ENCODE data around the gene SPRYD3.

SPRYD3 gene

GRCh38 chr12:53079226-53080117, at the start of gene SPRYD3:
SPRYD3 (minus strand) TSS chr12:53079390; CDS start chr12:53079333, 57 bp downstream.
- no peaks in the 10 kb centered on the region for H3K27me3 ChIP-seq (ENCODE audit: control insufficient read depth in 1 of 2, insufficient read depth in 2 of 2, low read length in 2 of 2)
- H3K9ac ChIP-seq (ENCODE audit: low read length), result peak within 1 kb of the TSS; percentile 54
- no peaks in the 10 kb centered on the region for H3K9me3 ChIP-seq (ENCODE audit: low read length)
- H3K36me3 ChIP-seq (ENCODE audit: insufficient read depth, low read length), result peaks cover 27% of the 10 kb centered on the region
- H3K27ac ChIP-seq (ENCODE audit: low read depth, low read length), result peak within 1 kb of the TSS; percentile 89
- H3K4me3 ChIP-seq (ENCODE audit: low read depth in 1 of 2, low read length in 2 of 2), result peak within 1 kb of the TSS; percentile 74 to 84
- peaks cover 11% of the 10 kb centered on the region for H3K4me1 ChIP-seq (ENCODE audit: insufficient read depth, low read length)

- Histone ChIP-seq H3K36me3 (ENCODE audit: insufficient read depth, low read length) (no peaks in the 10 kb centered on the region), H3K9ac (ENCODE audit: low read length) (no peak overlapping the region), H3K4me3 (ENCODE audit: low read depth in 1 of 2, low read length in 2 of 2) (no peak overlapping the region), H3K4me1 (ENCODE audit: insufficient read depth, low read length) (no peaks in the 10 kb centered on the region), H3K9me3 (ENCODE audit: low read length) (no peaks in the 10 kb centered on the region), H3K27ac (ENCODE audit: low read depth, low read length) (no peak overlapping the region), H3K27me3 (ENCODE audit: control insufficient read depth in 1 of 2, insufficient read depth in 2 of 2, low read length in 2 of 2) (no peaks in the 10 kb centered on the region)
Measured at GRCh38 chr12:53127169-53127568, 48.0 kb upstream of the SPRYD3 start.

- Histone ChIP-seq H3K36me3 (ENCODE audit: insufficient read depth, low read length) (no peaks in the 10 kb centered on the region), H3K27ac (ENCODE audit: low read depth, low read length) (no peak overlapping the region), H3K9me3 (ENCODE audit: low read length) (no peaks in the 10 kb centered on the region), H3K27me3 (ENCODE audit: control insufficient read depth in 1 of 2, insufficient read depth in 2 of 2, low read length in 2 of 2) (no peaks in the 10 kb centered on the region), H3K4me3 (ENCODE audit: low read depth in 1 of 2, low read length in 2 of 2) (no peak overlapping the region), H3K9ac (ENCODE audit: low read length) (no peak overlapping the region), H3K4me1 (ENCODE audit: insufficient read depth, low read length) (no peaks in the 10 kb centered on the region)
Measured at GRCh38 chr12:53124352-53124723, 45.1 kb upstream of the SPRYD3 start.

- Histone ChIP-seq H3K4me1 (ENCODE audit: insufficient read depth, low read length) (no peaks in the 10 kb centered on the region), H3K27ac (ENCODE audit: low read depth, low read length) (no peak overlapping the region), H3K27me3 (ENCODE audit: control insufficient read depth in 1 of 2, insufficient read depth in 2 of 2, low read length in 2 of 2) (no peaks in the 10 kb centered on the region), H3K4me3 (ENCODE audit: low read depth in 1 of 2, low read length in 2 of 2) (no peak overlapping the region), H3K36me3 (ENCODE audit: insufficient read depth, low read length) (no peaks in the 10 kb centered on the region), H3K9me3 (ENCODE audit: low read length) (no peaks in the 10 kb centered on the region), H3K9ac (ENCODE audit: low read length) (no peak overlapping the region)
Measured at GRCh38 chr12:53123578-53124351, 44.6 kb upstream of the SPRYD3 start.

GRCh38 chr12:53122961-53123468, 43.8 kb upstream of the SPRYD3 start:
- Histone ChIP-seq H3K9me3 (ENCODE audit: low read length) (no peaks in the 10 kb centered on the region), H3K4me3 (ENCODE audit: low read depth in 1 of 2, low read length in 2 of 2) (no peak overlapping the region), H3K9ac (ENCODE audit: low read length) (no peak overlapping the region), H3K4me1 (ENCODE audit: insufficient read depth, low read length) (no peaks in the 10 kb centered on the region), H3K27me3 (ENCODE audit: control insufficient read depth in 1 of 2, insufficient read depth in 2 of 2, low read length in 2 of 2) (no peaks in the 10 kb centered on the region), H3K27ac (ENCODE audit: low read depth, low read length) (no peak overlapping the region), H3K36me3 (ENCODE audit: insufficient read depth, low read length) (no peaks in the 10 kb centered on the region)

GRCh38 chr12:53120685-53121525, 41.7 kb upstream of the SPRYD3 start:
- Histone ChIP-seq H3K4me3 (ENCODE audit: low read depth in 1 of 2, low read length in 2 of 2) (no peak overlapping the region), H3K27me3 (ENCODE audit: control insufficient read depth in 1 of 2, insufficient read depth in 2 of 2, low read length in 2 of 2) (no peaks in the 10 kb centered on the region), H3K9ac (ENCODE audit: low read length) (no peak overlapping the region), H3K4me1 (ENCODE audit: insufficient read depth, low read length) (no peaks in the 10 kb centered on the region), H3K36me3 (ENCODE audit: insufficient read depth, low read length) (no peaks in the 10 kb centered on the region), H3K9me3 (ENCODE audit: low read length) (no peaks in the 10 kb centered on the region), H3K27ac (ENCODE audit: low read depth, low read length) (no peak overlapping the region)

GRCh38 chr12:53118751-53119300, 39.6 kb upstream of the SPRYD3 start:
- H3K4me3 ChIP-seq (ENCODE audit: low read depth in 1 of 2, low read length in 2 of 2), result no peak overlapping the region
- H3K4me1 ChIP-seq (ENCODE audit: insufficient read depth, low read length), result no peaks in the 10 kb centered on the region
- no peaks in the 10 kb centered on the region for H3K9me3 ChIP-seq (ENCODE audit: low read length)
- no peaks in the 10 kb centered on the region for H3K27me3 ChIP-seq (ENCODE audit: control insufficient read depth in 1 of 2, insufficient read depth in 2 of 2, low read length in 2 of 2)
- no peak overlapping the region for H3K27ac ChIP-seq (ENCODE audit: low read depth, low read length)
- no peak overlapping the region for H3K9ac ChIP-seq (ENCODE audit: low read length)
- H3K36me3 ChIP-seq (ENCODE audit: insufficient read depth, low read length), result no peaks in the 10 kb centered on the region

- Histone ChIP-seq H3K27ac (ENCODE audit: low read depth, low read length) (no peak overlapping the region), H3K4me1 (ENCODE audit: insufficient read depth, low read length) (no peaks in the 10 kb centered on the region), H3K27me3 (ENCODE audit: control insufficient read depth in 1 of 2, insufficient read depth in 2 of 2, low read length in 2 of 2) (no peaks in the 10 kb centered on the region), H3K9ac (ENCODE audit: low read length) (no peak overlapping the region), H3K4me3 (ENCODE audit: low read depth in 1 of 2, low read length in 2 of 2) (no peak overlapping the region), H3K36me3 (ENCODE audit: insufficient read depth, low read length) (no peaks in the 10 kb centered on the region), H3K9me3 (ENCODE audit: low read length) (no peaks in the 10 kb centered on the region)
Measured at GRCh38 chr12:53115891-53116648, 36.9 kb upstream of the SPRYD3 start.

GRCh38 chr12:53115112-53115890, 36.1 kb upstream of the SPRYD3 start:
- Histone ChIP-seq H3K27ac (ENCODE audit: low read depth, low read length) (no peak overlapping the region), H3K9ac (ENCODE audit: low read length) (no peak overlapping the region), H3K4me3 (ENCODE audit: low read depth in 1 of 2, low read length in 2 of 2) (no peak overlapping the region), H3K4me1 (ENCODE audit: insufficient read depth, low read length) (no peaks in the 10 kb centered on the region), H3K9me3 (ENCODE audit: low read length) (no peaks in the 10 kb centered on the region), H3K27me3 (ENCODE audit: control insufficient read depth in 1 of 2, insufficient read depth in 2 of 2, low read length in 2 of 2) (no peaks in the 10 kb centered on the region), H3K36me3 (ENCODE audit: insufficient read depth, low read length) (no peaks in the 10 kb centered on the region)

GRCh38 chr12:53113951-53114350, 34.8 kb upstream of the SPRYD3 start:
- no peaks in the 10 kb centered on the region for H3K4me1 ChIP-seq (ENCODE audit: insufficient read depth, low read length)
- H3K27ac ChIP-seq (ENCODE audit: low read depth, low read length), result no peak overlapping the region
- no peaks in the 10 kb centered on the region for H3K9me3 ChIP-seq (ENCODE audit: low read length)
- no peaks in the 10 kb centered on the region for H3K36me3 ChIP-seq (ENCODE audit: insufficient read depth, low read length)
- H3K4me3 ChIP-seq (ENCODE audit: low read depth in 1 of 2, low read length in 2 of 2), result no peak overlapping the region
- no peak overlapping the region for H3K9ac ChIP-seq (ENCODE audit: low read length)
- H3K27me3 ChIP-seq (ENCODE audit: control insufficient read depth in 1 of 2, insufficient read depth in 2 of 2, low read length in 2 of 2), result no peaks in the 10 kb centered on the region

Measured in muscle layer of colon (tissue), 2 donors.